CD4-positive, alpha-beta T cell treated with Interleukin-6 for 4 hours (primary cell): Measurements from ENCODE around the gene USP21.

Source experiments
- DNase-seq: peaks from one replicate; pipeline ENCODE4 v3.0.0-alpha.2; 2020; ENCODE audit warnings: mixed read lengths

The USP21 gene

DNA sequence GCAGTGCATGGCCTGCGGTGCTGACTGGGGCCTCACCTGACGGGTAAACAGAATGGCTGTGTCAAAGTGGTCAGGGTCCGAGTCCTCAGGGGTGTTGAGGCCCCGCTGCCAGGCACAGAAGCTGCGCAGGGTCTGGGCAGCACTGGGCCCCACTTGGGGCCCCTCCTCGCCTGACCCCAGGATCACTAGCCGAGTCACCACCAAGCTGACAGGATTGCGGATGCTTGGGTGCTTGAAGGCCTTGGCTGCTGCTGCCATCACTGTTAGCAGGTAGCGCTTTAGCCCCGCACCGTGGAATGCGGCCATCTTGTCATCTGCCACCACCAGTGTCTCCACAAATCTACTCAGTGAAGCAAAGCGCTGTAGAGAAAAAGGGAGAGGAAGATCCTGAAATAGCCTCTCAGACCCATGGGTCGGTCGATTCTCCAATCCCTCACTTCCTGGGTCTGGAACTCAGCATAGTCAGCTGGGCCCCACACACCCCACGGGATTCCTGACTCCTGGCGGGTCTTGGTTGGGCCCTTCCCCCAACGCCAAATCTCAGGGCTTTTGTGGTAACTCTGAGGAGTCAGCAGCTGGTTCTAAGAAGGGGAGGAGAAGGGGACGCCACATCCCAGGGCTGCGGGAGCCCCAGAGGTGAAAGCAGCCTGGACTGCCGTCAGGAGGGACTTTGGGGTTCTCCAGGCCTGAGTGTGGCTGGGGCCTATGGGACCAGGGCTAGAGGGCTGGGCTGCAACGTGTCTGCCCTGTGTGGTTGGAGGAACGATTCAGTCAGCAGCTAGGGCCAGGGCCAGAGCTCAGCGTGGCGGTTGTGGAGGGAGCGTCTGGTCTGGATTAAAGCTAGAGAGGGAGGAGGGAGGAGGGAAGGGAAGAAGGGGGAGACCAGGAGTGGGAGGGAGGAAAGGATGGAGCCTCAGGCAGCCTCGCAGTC, 37.5 kb downstream of the USP21 start:
- no peak for DNase-seq

DNA sequence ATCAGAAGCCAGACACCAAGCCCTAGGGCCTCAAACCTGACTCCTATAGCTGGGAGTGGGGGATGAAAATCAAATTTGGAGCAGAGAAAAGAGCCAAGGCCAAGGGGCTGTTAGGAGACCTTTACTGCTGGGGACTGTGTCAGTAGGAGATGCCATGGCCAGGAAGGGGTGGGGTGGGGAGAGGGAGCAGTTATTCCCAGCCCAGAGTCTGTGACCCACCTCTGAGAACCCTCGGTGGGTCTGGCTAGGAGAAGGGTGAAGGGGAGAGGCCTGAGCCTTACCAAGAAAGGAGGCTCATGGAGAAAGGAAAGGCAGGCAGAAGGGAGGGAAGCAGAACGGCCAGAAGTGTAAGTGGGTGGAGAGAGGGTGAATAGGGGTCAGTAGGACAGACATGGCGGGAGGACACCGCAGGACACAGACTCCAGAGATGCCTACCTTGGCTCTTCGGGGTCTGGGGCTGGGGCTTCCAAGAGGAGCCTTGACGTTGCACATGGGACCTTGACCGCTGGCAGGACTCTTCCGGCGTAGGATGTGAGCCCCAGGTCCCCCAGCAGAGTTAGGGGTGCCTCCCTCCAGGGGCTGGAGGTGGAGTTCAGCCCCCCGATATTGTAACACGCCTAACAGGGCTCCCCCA, 38.4 kb downstream of the USP21 start:
- no peak for DNase-seq

DNA sequence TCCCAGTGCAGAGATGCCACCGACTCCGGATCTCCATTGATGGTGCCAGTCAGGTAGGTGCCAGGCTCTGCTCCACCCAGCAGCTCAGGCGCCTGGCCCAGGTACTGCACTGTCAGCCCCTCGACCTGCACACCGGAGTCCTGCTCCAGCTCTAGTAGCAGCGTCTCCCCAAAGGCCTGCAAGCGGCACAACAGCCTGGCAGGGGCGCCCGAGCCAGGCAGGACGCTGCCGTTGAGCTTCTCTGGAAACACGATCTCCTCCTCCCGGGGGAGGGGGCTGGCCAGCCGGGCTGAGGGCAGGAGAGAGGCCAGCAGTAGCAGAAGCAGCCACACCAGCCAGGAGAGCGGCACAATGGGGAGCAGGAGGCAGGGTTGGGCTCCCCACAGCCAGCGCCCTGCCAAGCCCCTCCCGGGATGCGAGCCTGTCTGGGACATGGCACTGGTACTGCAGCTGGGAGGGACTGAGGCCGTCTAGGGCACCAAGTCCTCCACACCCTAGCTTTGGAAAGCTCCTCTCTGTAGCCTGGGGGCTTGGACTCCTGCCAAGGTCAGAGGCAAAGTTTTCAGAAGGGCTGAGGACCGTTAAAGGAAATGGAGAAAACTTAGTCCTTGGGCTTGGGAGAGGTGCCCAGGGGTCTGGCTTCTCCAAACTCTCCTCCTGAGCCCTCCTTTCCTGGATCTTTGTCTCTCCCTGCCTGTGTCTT, 39.0 kb downstream of the USP21 start:
- DNase-seq = no peak

DNA sequence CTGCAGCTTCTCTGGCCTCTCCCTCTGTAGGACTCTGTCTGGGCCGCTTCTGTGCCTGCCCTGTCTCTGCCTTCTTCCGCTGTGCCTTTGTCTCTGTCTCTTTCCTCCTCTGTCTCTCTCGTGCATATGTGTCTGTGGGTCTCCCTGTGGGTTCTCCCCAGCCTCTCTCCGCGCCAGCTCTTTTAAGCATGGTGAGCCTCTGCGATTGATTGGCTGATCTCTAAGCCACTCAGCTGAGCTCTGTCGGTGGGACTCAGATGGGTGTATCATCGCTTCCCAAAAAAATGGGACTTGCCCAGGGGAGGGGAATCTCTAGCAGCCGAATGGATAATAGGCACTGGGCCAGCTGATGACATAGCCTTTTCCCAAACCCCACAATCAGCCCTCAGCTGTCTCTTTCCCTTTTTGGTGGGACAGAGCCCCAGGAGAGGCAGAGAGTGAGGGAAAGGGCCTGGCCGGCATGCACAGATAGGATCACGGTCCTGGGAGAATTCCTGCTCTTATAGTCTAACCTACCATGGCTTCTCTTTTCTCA, 39.7 kb downstream of the USP21 start, which contains the start of gene ADAMTS4:
TSS of gene ADAMTS4 (minus strand) at position 158 of the 535 bp plus-strand sequence. CDS start 427 bp downstream, outside the sequence.
- no peak for DNase-seq

DNA sequence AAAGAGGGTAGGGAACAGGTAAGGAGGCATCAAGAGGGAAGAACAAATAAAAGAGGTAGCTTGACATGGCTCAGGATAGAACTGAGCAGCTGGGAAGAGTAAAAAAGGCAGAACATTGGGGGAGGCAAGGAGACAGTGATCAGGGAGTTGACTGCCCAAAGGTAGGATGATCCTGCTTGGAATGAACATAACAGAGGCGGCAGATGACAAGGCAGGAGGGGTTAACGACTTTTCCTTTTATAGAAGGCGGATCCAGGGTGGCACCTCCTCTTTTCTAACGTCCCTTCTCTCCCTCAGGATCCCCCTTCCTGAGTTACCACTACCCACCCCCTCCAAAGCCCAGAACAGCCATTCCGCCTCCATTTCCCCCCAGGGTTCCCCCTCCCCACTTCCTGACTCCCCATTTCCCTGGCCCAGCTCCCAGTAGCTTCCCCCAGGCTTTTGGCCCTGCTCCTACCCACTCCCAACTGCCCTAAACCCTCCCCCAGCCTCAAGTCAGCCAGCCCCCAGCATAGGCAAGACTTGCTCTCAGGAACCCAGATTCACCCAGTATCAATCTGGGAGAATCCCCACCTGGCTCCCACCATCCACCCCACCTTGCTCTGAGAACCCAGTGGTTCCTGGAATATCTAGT, 40.3 kb downstream of the USP21 start:
- DNase-seq = no peak

DNA sequence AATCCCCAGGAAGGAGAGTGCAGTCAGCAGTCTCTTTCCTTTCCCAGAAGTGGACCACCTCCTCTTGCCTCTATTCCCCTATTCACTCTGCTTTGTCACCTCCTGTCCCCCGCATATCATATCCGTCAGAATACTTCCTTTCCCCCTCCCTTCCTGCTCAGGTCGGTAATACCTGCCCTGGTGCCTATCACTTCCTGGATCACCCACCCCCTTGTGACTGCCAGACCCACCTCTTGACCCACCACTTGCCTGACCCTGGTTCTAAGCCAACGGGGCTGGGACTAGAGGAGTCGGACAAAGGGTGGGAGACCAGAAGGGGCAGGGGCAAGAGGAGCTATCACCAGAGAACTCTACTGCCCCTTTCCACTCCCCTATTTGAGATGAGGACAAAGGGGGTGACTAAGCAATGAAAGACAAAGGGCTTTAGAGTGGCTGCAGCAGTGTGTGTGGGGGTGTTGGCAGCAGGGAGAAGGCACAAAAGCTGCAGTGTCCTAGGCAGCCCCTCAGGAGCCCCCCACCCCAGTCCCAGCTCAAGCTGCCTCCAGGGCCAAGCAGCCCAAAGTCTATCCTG, 41.2 kb downstream of the USP21 start:
- peak; percentile 37 for DNase-seq

GRCh38 chr1:161200992-161201835, 41.9 kb downstream of the USP21 start:
- DNase-seq = no peak

- peak; percentile 96 for DNase-seq
These were observed 42.8 kb downstream of the USP21 start, which contains the start of gene NDUFS2 for GRCh38 chr1:161201836-161202712. NDUFS2 (plus strand) TSS chr1:161202367; CDS start chr1:161202386, 19 bp downstream.

DNA sequence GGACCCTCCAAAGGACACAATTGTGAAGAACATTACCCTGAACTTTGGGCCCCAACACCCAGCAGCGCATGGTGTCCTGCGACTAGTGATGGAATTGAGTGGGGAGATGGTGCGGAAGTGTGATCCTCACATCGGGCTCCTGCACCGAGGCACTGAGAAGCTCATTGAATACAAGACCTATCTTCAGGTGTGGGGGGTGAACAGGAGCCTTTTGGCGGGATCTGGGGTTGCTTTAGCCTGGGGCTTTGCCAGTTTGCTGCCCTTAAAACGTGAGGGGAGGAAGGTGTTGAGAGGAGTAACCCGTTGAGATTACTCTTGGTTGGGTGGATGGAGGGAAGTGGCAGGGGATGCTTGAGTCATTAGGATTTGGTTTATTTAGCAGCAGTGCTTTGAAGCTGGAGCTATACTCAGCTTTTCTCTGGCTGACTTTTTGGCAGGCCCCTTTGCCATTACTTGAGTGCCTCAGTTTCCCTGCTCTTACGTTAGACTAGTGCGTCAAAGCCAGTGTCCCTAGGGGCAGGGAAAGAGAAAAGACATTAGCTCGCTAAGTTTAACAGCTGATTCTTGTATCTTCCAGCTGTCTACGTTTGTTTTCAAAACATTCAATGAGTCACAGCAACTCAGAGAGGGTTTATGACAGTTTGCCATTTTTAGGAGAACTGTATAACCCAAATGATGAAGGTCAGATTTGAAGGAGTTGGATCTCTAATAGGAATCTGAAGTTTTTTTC, 47.3 kb downstream of the USP21 start:
- DNase-seq = no peak

- no peak for DNase-seq
These were observed 47.9 kb downstream of the USP21 start for GRCh38 chr1:161207173-161207572.

DNA sequence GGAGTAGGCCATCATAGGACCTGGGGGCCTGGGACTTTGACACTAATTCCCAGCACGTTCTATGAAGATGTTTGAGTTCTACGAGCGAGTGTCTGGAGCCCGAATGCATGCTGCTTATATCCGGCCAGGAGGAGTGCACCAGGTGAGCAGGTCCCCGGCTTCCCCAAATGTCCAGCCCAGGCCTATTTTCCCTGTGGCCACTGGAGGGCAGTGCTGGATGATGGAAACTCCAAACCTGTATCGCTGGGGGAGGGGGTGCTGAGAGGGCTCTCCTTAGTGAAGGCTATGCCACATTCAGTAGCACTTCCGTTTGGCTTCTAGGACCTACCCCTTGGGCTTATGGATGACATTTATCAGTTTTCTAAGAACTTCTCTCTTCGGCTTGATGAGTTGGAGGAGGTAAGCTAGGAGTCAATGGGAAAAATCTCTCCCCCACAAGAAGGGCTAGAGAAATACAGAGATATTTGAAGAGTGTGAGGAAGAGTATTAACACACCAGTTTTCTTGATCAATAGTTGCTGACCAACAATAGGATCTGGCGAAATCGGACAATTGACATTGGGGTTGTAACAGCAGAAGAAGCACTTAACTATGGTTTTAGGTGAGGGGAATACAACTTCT, 50.6 kb downstream of the USP21 start:
- DNase-seq = peak; percentile 79

DNA sequence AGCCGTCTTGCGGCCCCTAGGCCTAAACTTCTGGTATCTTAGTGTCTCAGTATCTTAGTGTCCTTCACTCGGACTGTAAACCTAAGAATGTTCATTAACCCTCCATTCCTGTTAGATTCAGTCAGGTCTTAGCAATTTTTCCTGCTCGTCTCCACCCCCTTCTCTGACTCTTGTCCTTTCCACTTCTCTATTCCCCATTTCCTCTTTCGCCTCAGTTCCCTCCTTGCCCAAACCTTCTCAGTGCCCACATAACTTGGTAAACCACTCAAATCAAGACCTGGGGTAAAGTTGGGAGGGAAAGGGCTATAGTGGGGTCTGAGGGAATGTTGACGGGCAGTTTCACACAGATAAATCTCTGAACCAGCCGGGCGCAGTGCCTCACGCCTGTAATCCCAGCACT, 55.1 kb downstream of the USP21 start:
- no peak for DNase-seq

DNA sequence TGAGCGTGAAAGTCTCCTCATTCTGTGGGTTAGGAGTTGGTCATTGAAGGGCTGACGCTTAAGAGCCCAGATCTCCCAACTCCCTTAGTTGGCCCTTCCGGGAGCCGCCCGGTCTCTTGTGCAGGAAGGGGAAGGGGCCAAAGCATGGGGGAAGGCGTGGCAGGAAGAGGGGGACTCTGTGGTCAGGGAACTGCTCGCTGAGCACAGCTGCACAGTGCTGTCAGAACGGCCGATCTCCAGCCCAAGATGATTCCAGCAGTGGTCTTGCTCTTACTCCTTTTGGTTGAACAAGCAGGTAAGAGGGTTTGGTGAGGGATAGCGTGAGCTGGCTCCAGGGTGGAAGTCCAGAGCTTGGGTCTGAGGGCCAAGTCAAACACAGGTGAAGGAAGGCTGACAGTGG, 55.8 kb downstream of the USP21 start, which contains the start of gene FCER1G:
TSS of gene FCER1G (plus strand) at position 220 of the 400 bp plus-strand sequence. CDS start at position 247, 27 bp downstream.
- DNase-seq = no peak
